ENCODE results near the gene XKR3.
"Not testable (repeated sequence)": the region's sequence is repeated elsewhere in the genome, so short reads cannot be mapped to it uniquely, and the experiment has no call there.

The XKR3 gene

DNA sequence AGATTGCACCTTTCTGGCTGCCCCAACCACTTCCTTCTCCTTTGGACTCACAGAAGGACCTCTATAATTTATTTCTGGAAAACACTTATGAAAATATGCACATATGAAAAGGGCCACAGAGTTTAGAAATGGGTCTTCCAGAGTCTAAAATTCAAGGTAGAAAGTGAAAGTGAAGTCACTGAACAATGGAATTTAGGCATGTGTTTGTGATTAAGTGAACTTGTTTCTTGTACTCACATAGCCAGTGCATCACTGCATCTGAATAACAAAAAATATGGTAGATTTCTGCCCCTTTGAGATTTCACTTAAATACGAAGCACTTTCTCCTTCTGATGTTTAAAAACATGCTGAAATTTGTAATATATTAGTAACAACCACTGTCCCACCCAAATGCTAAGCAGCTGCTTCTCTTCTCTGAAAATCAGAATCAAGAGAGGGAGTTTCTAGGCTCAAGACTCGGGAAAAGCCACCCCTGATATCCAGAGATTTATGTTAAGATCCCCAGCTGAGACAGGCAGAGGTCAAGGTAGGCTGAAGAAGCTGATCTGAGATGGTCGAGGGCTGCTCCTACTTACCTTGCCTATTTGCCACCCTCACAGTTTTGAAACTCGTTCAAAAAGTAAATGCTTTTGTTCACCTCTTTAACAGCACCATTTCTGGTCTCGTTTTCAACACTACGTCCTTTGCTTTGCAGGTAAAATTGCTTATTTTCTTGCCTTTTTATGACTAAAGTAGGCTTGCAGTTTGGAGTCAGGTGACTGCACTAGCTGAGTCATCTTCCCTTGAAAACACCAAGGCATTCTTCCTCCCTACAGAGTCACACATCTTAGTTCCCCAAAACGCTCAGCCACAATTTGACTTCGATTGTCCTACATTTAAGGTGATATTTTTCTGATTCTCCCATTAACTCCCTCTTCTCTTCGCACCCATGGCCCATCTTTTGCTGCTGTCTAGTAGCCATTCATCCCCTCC, at the start of gene XKR3:
Gene XKR3 (minus strand): TSS at position 696 of the 972 bp plus-strand sequence. CDS start 17,338 bp downstream, outside the sequence.
- DNase-seq: no peak

DNA sequence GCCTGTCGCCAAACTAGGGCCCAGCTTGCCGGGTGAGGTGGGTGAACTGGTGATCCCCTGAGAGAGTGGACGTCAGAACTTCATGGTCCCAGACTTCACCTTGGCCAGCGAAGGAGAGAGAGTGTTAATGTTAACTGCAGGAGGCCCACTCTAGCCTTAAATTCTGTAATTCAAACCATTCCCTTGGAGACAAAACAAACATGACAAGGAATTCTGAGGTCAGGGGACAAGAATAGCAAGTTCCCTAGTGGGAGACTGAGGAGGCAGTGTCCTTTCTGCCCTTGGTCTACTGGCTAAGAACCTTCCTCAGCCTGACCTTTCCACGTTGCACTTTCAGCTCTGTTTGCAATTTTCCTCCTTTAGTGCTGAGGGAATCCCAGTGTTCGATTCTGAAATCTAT, 44.4 kb upstream of the XKR3 start:
- DNase-seq: not testable (repeated sequence)

DNA sequence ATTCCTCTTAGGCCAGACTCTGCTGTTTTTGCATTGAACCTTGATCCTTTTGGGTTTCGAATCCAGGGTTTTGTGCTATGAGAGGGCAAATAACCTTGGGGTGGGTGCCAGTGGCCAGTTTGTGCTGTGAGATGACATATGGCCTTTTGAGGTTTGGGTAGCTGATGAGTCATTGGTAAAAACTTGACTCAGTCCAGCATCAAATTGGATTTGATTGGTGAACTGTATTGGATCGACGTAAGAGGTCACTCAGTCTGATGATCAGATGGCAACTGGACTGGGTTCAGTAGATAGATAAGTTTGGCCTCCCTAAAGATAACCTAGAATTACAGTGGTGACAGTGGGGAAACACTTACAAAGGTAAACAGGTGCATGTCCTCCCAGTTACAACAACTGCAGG, 41.0 kb upstream of the XKR3 start:
- DNase-seq: no peak

DNA sequence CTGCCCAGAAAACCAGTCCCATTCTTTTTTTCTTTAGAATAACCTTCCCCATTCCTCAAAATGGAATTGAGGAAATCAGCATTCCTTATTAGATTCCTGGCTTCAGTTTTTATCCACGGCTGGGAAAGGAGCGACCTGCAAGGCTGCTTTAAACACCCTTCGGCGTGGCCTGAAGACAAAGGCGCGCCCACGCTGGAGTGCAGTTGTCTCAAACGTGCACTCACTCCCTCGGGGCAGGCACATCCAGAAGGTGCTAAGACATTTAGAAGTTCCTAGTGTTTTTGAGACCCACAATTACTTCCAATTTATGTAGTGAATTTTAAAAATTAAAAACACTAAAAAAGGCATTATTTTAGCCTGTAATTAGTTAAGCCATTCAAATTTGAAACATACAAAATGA, 31.6 kb upstream of the XKR3 start:
- DNase-seq: not testable (repeated sequence)

DNA sequence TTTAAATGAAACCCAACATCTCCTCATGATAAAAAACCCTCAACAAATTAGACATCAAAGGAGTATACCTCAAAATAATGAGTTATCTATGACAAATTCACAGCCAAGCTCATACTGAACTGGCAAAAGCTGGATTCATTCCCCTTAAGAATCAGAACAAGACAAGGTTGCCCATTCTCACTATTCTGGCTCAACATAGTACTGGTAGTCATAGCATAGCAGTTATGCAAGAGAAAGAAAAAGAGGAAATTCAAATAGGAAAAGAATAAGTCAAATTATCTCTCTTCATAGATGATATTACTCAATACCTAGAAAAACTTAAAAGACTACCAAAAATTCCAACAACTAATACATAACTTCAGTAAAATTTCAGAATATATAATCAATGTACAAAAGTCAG, 29.4 kb upstream of the XKR3 start:
- no peak for DNase-seq

DNA sequence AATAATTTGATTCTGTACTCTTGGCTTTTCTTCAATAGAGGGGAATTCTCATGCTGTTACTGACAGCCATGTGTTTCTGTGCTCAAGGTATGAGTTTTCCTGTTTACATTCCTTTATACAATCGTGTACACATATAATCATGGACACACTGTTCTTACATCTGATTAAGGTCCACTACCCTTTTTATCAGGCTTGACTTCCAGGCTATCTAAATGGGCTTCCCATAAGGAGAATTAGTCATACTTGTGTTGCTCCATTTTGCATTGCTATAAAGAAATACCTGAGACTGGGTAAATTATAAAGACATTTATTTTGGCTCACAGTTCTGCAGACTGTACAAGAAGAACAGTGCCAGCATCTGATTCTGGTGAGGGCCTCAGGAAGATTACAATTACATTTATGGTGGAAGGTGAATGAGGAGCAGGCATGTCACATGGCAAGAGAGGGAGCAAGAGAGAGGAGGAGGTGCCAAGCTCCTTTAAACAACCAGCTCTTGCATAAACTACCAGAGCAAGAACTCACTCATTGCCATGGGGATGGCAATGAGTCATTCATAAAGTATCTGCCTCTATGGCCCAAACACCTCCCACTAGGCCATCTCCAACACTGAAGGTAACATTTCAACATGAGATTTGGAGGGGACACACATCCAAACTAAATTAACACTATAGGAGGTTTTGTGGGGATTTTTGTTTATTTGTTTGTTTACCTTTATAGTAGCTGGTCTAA, 26.2 kb upstream of the XKR3 start:
- DNase-seq: not testable (repeated sequence)

DNA sequence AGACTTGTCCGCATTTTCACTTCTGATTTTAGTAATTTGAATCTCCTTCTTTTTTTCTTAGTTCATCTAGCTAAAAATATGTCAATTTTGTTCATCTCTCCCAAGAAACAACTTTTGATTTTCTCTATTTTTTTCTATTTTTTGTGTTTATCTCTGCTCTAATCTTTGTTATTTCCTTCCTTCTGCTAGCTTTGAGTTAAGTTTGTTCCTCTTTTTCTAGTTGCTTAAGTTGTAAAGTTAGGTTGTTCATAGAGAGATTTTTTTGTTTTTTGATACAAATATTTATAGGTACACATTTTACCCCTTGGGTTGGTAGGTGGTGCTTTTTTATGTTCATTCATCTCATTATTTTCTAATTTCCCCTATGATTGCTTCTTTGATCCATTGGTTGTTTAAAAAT, 22.1 kb upstream of the XKR3 start:
- no peak for DNase-seq

DNA sequence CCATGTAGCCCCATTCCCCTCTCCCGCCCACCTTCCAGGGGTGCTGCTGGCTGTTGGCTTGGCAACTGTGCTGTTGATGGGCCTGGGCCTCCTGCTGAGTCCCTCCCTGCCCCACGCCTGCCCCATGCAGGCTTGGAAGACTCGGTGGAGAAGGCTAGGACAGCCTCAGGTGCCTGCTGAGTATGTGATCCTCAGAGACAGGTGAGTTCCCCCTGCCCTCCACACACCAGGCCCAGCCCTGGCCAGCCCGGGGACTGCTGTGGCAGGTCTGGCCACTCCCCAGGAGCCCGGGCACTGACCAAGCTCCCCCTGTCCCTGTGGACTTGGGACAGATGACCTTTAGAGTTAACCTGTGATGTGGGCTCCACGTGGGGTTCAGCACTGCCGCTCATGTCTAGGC, 20.7 kb upstream of the XKR3 start:
- DNase-seq: no peak

DNA sequence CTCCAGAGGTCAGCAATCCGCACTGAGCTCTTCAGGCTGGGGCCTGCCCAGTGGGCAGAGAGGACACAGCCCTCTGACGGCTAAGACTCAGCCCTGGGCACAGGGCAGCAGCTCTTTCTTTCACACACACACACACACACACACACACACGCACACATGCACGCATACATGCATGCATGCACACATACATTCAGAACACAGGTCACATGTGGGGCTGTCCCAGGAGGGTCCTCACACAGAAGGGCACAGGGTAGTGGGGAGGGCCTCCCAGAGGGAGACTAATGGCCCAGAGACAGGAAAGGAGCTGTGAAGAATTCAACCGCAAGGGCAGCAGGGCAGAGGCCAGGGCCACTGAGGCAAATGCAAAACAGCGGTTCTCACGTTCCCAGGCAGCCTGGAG, 20.3 kb upstream of the XKR3 start:
- DNase-seq: no peak

DNA sequence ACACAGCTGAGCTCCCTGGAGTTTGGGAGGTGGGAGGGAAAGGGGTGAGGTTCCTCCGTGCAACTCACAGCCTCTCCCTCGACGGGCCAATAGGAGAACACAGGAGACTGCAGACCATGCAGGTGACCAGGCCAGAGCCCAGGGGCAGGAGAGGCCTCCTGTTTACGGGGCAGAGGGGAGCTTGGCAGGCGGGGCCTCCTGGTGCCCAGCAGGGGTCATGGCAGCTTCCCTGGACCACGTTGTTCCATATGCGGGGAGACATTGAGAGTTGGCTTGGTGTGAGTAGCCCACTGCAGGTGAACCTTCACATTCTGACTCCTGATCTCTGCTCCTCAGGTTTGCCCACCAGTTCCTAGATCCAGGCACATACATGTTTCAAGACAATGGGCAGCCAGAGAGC, 19.3 kb upstream of the XKR3 start:
- DNase-seq: no peak

DNA sequence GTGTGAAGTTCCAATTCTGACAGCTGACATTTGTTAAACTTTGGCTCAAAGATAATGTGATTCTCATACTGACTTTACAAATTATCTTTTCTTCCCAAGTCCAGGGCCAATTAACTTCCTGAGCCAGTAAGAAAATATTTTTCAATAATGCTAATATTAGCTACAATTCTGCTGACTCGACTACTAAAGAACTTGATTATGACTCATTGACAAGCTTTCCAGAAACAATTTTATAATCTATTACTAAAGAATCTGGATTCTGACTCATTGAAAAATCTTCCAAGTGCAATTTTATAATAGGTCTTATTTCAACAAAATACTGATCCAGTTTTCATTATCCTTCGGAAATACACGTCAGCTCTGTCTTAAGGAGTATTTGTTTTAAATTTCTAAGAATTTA, 12.9 kb upstream of the XKR3 start:
- no peak for DNase-seq

DNA sequence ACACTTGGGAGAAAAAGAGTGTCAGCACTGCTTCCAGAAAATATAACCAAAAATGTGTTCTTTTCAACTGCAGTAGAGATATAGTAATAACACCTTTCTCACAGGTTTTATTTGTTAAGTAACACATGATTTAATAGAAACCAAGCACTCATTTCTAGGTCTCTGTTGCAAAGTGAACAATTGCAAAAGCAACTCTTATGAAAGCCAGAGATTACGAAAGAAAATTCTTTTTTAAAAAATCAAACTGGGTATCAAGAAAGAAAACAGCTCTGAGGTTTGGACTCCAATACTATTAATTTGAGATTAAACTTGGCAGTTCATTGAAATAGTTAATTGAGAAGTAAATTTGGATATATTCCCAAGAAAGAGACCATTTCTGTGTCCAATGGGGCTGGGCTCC, 9.8 kb upstream of the XKR3 start:
- DNase-seq: no peak

DNA sequence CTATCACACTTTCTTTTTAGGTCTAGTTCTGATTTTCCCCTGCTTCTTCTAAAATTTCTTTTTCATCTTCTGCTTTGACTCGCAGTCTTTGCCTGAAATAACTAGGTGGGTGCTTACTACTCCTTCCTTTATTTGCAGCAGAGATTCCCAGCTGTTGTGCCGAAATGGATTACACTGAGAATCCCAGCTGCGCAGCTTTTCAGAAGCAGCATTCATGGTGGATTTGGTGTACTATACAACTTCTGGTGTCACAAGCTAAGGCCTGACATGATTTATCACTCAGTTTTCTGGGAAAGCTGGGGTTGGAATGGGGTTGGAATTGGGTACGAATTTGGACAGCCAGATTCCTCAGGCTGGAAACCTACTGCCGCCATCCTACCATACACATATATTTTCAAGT, 6.0 kb upstream of the XKR3 start:
- DNase-seq: no peak

DNA sequence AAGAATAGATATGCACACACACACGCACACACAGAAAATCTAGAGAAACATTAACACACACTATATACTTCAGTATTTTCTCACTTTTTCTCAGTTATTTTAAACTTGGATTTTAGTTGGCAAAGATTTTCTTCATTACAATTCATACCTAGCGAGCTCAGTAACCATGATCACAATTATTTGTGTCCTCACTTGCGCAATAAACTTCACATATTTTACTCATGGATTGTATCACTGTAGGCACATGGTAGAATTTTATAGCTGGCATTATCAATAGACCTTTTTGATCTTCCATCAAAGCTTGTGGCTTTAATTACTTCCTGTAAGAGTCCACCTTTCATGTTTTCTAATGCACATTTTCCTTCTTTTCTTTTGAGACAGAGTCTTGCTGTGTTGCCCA, 4.8 kb upstream of the XKR3 start:
- no peak for DNase-seq

DNA sequence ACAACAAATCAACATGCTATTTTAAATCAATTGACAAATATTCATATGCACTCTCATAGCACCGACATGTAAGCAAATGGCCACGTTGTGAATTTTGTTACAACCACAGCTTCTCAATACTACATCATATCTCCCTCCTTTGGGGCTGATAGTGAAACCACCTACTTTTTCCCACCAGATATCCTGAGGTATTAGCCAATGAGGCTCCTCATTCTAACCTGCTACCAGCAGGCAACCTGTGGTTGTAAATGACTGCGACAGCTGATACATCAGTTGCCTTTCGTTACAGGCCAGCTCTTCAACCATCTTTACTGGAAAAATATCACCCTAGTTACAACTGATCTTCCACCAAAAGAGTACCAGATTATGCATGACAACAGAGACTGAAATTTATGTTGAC, 3.7 kb upstream of the XKR3 start:
- DNase-seq: no peak

DNA sequence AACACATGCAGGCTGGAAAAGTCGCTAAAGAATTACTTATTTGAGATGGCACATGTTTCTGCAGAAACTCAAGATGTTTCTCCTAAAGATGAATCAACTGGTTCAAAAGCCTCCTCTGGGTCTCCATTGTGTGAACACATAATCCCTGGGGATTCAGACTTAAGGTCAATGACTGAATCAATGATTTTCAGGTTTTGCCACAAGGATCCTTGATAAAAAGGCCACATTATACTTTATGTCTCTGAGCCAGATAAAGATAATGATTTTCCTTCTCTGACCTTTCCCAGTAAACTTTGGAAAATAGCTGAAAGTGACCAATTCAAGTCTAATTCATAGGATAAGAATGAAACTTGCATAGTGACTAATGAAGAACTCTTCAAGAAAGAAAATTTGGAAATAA, 2.3 kb upstream of the XKR3 start:
- DNase-seq: no peak

DNA sequence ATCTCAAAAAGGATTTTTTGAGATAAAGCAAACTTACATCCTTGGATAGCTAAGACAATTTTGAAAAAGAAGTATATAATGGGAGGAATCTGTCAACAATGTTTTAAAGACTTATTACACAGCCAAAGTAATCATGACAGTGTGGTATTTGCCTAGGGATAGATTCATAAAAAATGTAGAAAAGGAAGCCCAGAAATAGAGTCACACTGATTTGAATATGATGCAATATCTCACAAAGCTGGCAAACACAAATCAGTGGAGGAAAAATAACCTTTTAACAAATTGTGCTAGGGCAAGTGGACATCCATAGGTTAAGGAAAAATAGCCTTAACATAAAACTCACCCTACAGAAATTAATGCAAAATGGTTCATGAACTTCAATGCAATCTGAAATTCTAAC, 6.0 kb downstream of the XKR3 start:
- no peak for DNase-seq

DNA sequence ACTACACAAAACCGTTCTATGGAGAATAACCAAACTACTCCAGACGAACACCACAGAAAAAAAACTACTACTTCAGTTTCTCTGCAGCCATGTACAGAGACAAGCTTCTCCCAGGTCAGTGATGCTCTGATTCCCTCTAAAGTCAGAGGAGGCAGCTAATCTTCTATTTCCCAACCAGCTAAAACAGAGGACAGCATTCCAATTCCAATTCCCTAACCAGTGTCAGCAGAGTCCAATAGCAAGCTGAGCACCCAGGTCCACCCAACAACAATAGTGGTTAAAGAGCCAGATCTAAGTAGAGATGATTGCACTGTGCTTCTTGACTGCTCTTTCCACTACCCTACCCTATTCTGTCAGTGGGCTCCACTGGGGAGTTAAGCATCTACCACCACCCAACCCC, 6.7 kb downstream of the XKR3 start:
- no peak for DNase-seq

DNA sequence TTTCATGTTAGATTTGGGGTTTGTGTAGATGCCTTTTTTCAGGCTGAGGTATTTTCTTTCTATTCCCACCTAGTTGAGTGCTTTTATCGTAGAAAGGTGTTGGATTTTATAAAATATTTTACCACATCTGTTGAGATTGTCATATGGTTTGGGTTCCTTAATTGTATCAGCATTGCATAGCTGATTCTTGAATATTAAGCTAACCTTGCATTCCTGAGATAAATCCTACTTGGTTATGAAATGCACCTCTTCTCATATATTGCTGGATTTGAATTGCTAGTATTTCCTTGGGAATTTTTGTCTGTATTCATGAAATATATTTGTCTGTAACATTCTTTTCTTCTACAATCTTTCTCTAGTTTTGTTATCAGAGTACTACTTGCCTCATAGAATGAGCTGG, 10.1 kb downstream of the XKR3 start:
- DNase-seq: no peak

DNA sequence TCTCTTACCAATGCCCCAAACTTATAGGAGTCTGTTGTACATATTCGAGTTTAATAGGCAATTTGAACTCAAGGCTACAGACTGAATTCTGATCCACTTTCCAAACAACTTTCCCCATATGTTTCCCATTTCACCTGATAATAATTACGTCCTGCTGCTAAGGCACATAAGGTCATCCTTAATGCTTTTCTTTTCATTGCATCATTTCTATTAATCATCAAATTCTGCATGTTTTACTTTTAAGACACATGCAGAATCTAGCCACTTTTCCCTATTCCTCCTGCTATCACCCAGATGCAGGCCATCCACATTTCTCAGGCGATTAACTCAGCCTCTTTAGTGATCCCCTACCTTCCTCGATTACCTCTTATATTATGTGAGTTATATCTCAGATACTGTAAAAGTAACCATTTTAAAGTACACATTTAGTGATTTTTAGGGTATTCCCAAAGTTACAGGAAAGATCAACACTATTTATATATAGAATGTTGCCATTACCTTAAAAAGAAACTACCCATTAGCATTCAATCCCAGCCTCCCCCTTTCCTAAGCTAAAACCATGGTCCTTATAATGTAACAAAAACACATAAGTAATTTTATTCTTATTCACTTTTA, 14.9 kb downstream of the XKR3 start:
- no peak for DNase-seq

DNA sequence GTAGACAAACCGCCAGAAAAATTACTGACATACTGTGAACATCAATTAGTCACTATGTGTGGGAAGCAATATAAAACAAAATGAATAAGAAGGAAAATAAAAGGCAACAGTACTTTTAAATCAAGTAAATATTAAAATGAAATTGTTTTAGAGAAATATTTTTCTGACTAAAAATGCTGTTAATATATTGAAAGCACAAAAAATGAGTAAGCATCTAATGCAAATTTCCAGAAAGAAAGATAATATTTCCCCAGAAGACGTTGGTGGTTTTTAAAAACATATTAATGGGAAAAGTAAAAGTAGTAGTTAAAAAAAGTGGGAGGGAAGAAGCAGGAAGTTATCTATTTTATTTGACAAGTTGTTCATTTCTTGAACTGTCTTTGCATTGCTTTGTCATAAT, 16.5 kb downstream of the XKR3 start:
- DNase-seq: no peak

DNA sequence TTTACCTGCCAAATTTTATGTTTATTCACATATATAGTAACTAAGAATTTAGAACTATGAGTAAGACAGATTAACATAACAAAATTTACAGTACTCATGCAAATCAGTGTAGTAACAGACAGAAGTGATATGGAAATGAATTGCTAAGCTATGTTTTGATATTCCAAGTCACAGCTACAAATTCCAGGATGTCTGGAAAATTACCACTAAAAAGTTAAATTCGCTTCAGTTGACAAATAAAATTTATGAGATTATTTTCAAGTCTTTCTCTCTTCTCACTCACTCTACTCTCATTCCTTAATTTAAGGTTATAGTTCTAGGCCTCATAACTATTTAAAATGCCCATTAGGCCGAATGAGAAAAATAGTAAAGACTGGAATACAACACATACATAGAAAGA, 18.1 kb downstream of the XKR3 start:
- DNase-seq: no peak

DNA sequence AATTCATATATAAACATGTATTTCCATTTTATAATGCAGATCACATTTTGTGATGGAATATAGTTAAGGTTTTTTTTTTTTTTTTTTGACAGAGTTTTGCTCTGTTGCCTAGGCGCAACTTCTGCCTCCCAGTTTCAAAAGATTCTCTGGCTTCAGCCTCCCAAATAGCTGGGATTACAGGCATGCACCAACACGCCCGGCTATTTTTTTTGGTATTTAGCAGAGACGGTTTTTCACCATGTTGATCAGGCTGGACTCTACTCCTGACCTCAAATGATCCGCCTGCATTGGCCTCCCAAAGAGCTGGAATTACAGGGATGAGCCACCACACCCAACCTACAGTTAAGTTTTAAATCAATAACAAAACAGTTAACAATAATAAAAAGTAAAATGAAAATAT, 18.8 kb downstream of the XKR3 start:
- DNase-seq: no peak

DNA sequence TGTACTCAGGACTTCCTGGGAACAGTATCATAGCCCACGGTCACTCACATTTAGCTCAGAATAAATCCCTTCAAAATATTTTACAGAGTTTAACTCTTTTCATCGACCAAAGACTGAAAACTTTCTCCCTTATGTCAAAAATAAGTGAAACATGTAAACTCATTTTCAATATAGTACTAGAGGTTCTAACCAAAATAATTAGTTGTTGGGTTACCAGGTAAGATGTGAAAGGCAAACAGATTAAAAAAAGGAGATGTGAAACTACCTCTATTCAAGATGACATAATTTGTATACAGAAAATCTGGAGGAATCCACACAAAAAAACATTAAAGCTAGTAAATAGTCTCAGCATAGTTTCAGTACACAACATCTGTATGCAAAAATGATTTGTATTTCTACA, 20.3 kb downstream of the XKR3 start:
- no peak for DNase-seq
